KOPT-K1 (cell line): ENCODE results near the gene GTF2F2.
"Not testable (repeated sequence)": the region's sequence is repeated elsewhere in the genome, so short reads cannot be mapped to it uniquely, and the experiment has no call there.

Source experiments
- H3K27ac ChIP-seq: fragments of 200-600 bp; sonication (generic); 2 replicates; pipeline ENCODE4 v1.5.1; 2016; ENCODE audit warnings: antibody characterized with exemption, mild to moderate bottlenecking, low read depth, low read length; ENCODE audit not compliant: poor library complexity, severe bottlenecking
- H3K36me3 ChIP-seq: fragments of 200-600 bp; sonication (generic); 2 replicates; pipeline ENCODE4 v1.5.1; 2017; ENCODE audit warnings: antibody characterized with exemption, mild to moderate bottlenecking, low read length, moderate library complexity; ENCODE audit not compliant: insufficient read depth
- H3K9me3 ChIP-seq: fragments of 200-600 bp; sonication (generic); 2 replicates; pipeline ENCODE4 v1.5.1; 2017; ENCODE audit warnings: antibody characterized with exemption, low read length, mild to moderate bottlenecking; ENCODE audit not compliant: insufficient read depth, poor library complexity, severe bottlenecking

GTF2F2 gene

DNA sequence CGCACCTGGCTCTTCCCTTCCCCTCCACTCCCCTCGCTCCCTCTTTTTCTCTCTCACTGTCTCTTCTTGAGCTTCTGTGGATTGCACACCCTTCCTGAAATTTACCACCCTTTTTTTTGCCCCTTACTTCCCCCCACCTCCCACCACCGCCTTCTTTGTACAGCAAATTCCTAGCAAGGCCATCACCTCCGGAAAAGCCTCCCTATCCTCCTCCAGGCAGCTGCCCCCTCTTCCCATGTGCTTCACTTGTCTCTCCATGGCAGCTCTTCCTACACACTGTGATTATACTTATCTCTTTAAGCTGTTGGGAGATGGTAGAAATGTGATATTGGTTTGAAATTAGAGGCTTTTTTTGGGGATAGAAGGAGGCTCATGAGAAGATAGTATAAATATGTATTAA lies 108.9 kb downstream of the GTF2F2 start:
- Histone ChIP-seq H3K9me3 (no peaks in the 10 kb centered on the region), H3K27ac (no peak overlapping the region), H3K36me3 (no peaks in the 10 kb centered on the region)

DNA sequence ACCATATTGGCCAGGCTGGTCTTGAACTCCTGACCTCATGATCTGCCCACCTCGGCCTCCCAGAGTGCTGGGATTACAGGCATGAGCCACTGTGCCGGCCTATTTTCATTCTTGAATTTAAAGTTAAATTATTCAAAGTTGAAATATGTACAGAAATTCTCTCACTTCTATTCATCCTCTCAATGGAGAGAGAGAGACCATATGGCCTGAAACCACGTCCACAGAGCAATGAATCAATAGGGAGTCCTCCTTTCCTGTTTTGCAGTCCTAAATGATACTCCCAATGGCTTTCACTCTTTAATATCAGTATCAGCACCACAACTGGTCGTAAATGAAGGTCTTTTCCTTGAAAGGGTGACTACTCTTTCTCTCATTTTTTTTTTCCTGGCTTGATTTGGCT lies 111.0 kb downstream of the GTF2F2 start:
- Histone ChIP-seq H3K27ac (no peak overlapping the region), H3K9me3 (no peaks in the 10 kb centered on the region), H3K36me3 (no peaks in the 10 kb centered on the region)

DNA sequence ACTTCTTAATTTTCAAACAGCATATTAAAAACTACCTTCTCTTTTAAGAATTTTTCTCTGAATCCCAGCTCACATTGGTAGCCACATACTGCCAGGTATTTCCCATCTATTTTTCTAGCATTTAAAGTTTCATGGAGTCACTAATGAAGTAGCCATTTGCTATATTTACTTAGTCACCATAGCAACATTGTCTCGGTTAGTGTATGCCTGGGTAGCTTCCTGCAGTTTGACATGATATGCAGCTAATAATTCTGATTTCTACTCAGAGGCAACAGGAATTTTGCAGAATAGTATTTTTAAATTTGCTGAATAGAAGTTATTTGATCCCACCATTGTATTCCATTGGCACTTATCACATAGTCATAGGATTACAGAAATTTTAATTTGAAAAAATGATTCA lies 111.4 kb downstream of the GTF2F2 start:
- no peak overlapping the region for H3K27ac ChIP-seq
- no peaks in the 10 kb centered on the region for H3K9me3 ChIP-seq
- H3K36me3 ChIP-seq = no peaks in the 10 kb centered on the region

DNA sequence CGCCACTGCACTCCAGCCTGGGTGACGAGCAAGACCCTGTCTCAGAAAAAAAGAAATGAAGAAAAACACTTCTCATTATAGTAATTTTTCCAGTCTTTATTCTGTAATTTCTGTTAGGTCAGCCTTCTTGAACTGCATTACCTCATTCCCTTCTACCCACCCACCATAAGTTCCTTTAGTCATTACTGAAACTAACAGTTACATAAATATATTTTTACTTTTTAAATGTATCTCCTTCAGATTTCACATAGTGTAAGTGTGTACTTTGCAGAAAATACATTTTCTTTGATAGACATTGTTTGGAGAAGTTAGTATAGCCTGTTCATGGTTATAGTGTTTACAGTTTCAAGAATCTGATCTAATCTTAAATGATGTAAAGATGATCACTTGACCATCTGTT lies 112.3 kb downstream of the GTF2F2 start:
- H3K36me3 ChIP-seq = no peaks in the 10 kb centered on the region
- H3K9me3 ChIP-seq = no peaks in the 10 kb centered on the region
- no peak overlapping the region for H3K27ac ChIP-seq

DNA sequence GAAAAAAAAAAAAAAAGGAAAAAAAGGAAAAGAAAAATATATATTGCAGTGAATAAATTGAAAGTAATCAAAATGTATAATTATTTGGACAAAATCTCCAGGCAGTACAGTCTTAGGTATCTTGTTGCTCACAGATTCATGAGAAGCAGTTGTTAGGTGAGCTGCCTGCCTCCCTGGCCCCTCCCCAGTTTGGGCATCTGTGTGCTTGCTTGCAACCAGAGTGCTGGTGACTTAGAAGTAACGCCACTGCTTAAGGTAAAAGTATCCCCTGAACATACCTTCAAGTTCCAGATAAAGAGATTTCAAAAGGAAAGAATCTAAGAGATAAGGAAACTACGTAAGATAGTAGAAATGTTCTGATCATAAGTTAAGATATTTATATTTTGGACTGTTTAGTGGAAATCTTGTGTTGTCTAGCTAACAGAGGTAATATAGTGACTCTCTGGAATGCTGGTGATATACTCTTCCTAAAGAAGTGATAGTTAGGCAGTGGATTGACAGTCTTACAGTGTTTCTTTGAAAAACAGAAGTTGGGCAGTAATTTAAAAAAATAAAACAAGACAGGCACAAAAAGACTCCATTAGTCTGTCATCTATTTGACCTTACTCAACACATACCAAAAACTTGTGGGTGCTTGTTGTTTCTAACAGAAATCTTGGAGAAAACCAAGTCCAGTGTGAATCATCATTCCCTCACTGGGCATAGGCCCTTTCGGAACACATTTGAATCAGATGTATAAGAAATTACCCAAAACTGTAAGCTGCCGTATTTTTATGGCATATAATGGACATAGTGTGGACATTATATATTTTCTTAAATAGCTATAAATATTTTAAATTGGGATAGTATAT lies 118.9 kb downstream of the GTF2F2 start:
- no peak overlapping the region for H3K27ac ChIP-seq
- no peaks in the 10 kb centered on the region for H3K9me3 ChIP-seq
- H3K36me3 ChIP-seq = no peaks in the 10 kb centered on the region

DNA sequence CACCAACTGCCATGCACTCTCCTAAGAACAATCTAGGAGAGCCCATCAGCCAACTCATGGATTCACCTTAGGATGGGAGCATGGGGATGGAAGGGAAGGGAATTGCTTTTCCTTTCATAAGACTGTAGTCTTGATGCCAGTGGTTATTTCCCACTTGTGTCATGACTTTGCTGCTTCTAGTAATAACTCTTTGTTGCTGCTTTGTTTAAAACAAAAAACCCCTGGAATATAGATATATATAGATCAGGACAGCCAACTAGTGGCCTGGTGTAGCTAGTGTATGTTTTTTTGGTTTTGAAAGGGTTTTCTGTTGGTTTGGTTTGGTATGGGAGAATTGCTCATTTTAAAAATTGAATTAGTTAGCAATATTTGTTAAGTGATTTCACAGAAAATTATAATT lies 119.8 kb downstream of the GTF2F2 start:
- no peak overlapping the region for H3K27ac ChIP-seq

DNA sequence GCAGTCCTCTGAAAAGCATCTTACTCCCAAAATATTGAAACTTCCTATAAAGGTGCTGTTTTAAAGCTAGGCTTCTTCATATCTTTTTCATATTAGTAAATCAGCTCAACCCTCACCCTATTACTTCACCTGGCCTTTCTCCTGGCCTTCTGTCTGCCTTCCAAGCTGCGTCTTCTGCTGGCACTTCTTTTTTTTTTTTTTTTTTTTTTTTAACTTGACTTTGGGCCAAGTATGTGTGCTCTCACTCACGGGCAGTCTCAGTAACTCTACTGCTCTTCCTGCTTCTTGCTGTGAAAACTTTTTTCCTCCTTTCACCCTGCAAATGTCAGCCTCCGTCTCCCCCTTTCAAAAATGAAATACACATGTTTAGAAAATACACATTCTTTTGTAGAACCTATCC lies 121.8 kb downstream of the GTF2F2 start:
- no peaks in the 10 kb centered on the region for H3K9me3 ChIP-seq
- H3K36me3 ChIP-seq = no peaks in the 10 kb centered on the region
- H3K27ac ChIP-seq = no peak overlapping the region

More for the DNA sequence above, 119.8 kb downstream of the GTF2F2 start:
- Histone ChIP-seq H3K9me3 (no peaks in the 10 kb centered on the region), H3K36me3 (no peaks in the 10 kb centered on the region)

DNA sequence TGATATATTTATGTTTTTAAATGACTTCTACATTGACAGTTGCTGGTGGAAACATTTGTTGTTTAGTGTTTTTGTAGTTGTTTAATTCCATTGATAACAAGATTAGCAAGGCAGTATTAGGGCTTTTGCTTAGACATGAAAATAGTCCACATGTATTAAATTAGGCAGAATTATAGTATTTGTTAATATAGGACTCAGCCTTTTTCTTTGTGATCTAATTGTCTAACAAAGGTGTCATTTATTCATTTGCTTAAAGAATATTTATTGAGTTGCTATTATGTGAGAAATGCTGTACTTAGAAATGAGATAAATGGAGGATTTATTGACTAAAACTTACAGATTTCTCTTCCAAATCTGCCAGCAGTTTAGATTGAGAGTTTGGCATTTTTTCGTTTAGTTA lies 122.2 kb downstream of the GTF2F2 start:
- H3K27ac ChIP-seq = no peak overlapping the region
- H3K36me3 ChIP-seq = no peaks in the 10 kb centered on the region
- H3K9me3 ChIP-seq = no peaks in the 10 kb centered on the region

DNA sequence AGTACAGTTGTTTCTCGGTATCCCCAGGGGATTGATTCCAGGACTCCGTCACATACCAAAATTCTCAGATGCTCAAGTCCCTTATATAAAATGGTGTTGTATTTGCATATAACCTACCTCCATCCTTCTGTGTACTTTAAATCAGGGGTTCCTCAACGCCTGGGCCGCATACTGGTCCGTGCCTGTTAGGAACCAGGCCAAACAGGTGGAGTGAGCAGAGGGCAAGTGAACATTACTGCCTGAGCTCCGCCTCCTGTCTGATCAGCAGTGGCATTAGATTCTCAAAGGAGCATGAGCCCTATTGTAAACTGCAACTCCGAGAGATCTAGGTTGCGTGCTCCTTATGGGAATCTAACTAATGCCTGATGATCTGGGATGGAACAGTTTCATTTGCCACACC lies 122.8 kb downstream of the GTF2F2 start:
- no peak overlapping the region for H3K27ac ChIP-seq
- no peaks in the 10 kb centered on the region for H3K9me3 ChIP-seq

DNA sequence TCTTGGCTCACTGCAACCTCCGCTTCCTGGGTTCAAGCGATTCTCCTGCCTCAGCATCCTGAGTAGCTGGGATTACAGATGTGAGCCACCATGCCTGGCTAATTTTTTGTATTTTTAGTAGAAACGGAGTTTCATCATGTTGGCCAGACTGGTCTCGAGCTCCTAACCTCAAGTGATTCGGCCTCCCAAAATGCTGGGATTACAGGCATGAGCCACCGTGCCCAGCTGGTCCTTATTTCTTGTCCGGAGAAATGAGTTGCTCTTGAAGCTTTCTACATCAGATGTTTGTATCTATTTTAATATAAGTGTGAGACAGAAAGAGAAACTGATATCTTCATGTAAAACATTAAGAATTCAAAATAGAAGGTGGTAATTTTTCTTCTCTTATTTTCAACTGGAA lies 124.4 kb downstream of the GTF2F2 start:
- H3K9me3 ChIP-seq, H3K27ac ChIP-seq, H3K36me3 ChIP-seq: not testable (repeated sequence)

More for the DNA sequence above, 122.8 kb downstream of the GTF2F2 start:
- no peaks in the 10 kb centered on the region for H3K36me3 ChIP-seq

DNA sequence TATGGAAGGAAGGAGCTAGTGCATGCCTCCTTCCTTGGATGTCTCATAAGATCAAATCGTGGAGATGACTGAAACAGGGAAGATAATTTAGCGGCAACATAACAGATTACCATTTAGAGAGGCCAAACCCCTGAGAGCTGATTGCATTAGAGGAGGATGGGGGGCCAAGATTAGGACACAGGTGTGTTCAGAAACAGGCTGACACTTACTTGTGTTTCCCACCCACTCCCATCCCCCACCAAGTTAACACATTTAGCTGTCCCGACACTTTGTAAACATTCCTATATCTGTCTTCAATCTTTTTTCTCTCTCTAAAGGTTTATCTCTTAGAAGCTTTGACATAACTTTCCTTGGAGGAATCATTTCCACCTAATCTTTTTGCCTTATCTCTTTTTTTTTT lies 129.4 kb downstream of the GTF2F2 start:
- Histone ChIP-seq H3K27ac (no peak overlapping the region), H3K9me3 (no peaks in the 10 kb centered on the region), H3K36me3 (peaks cover 17% of the 10 kb centered on the region)

DNA sequence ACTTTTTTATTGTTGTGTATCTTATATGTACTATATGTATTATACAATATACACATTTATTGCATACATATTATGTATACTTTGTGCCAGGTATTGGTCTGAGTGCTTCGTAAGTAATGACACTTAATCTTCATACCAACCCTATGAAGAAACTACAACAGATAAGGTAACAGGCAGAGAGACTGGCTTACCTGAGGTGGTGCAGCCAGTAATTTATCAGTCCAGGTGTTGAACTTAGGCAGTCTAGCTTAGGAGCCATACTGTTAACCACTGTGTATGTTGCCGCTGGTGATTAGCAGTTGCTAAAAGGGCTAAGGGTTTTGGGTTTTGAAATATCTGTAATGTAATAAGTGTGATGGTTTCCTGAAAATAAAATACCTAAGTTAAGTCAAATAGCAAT lies 134.1 kb downstream of the GTF2F2 start:
- H3K27ac ChIP-seq = no peak overlapping the region
- peaks cover 17% of the 10 kb centered on the region for H3K36me3 ChIP-seq
- H3K9me3 ChIP-seq = no peaks in the 10 kb centered on the region

DNA sequence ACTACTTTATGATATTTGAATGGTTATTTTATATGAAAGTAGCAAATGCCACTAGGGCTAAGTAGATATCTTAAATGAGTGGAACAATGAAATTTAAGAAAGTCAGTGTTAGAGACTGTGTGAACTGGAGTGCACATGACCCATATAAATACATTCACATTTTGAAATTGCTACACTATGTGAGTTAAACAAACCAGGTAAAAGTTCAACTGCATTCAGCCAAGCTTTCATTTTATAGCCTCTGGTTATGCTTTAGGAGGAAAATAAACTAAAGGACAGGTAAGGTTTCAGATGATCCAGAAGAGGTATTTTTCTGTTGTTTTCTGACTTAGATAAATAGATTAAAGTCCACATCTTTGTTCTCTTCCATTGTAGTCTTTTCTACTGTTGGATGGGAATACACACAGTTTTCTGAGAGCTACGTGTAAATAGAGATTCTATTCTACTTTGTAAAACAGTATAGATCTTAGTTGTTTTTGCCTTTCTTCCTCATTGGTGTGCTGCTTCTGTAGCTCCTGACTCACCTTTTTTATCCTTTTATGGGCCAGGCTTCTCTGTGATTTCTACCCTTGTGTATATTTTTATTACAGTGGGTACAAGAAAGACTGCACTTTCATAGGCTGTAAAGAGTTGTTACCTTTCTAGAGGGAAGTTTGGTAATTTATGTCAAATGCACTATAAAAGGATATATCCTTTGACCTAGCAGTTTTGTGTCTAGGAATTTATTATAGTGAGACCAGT lies 135.1 kb downstream of the GTF2F2 start:
- H3K36me3 ChIP-seq = peaks cover 17% of the 10 kb centered on the region
- no peak overlapping the region for H3K27ac ChIP-seq
- no peaks in the 10 kb centered on the region for H3K9me3 ChIP-seq

DNA sequence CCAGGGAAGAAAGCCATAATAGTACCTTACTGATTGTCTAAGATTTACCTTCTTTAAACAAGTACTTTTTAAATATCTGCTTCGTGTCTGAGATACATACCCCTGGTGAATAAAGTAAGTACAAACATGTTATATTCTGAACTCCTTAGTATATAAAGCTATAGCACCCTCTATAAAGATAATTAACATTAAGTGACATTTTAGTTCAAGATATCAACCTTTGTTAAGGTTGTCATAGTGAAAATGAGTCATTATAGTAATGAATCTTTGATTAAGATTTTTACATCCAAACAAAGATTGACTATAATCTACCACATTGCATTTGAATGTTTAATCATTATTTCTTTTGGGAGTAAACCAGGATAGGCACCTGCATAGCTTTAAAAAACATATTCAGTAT lies 135.9 kb downstream of the GTF2F2 start:
- Histone ChIP-seq H3K9me3 (no peaks in the 10 kb centered on the region), H3K27ac (no peak overlapping the region), H3K36me3 (peaks cover 17% of the 10 kb centered on the region)

DNA sequence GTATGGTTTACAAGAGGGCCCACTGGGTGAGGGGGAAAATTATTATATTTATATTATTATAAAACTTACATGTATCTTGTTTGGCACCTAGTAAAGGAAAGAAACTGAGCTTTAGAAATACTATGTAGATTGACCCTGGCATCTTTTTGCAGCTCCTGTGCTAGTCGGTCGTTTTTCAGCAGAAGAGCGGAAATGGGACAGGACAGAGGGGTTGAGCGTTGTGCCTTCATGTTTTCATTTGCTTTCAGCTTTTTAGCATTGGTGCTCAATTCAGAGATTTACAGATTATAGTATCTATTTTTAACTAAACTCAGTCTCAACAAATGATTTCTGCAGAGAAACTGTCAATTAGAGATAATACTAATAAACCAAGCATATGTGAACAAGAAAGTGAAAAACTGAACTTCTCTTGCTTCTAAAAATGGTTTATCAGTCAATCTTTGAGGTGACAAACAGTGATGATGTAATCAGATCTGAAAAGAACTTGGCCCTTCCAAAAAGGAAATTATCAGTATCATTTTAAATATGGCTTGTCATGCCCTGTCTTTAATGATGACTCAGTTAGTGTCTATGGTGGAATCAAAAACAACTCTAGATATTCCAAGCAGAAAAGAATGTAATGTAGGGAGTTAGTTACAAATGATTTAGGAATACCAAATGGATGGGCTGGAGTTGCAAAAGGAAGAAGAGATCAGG lies 137.5 kb downstream of the GTF2F2 start:
- Histone ChIP-seq H3K9me3 (no peaks in the 10 kb centered on the region), H3K36me3 (peaks cover 16% of the 10 kb centered on the region), H3K27ac (no peak overlapping the region)
